NCI-H774 (cell line): ENCODE measurements around the gene LILRB5.
"Not testable (repeated sequence)": the region's sequence is repeated elsewhere in the genome, so short reads cannot be mapped to it uniquely, and the experiment has no call there.

Experiments
- DNase-seq: peaks from one replicate; lab custom pipeline; 2025; lab: John Stamatoyannopoulos, UW

LILRB5 gene

GRCh38 chr19:54214217-54214616 lies 42.9 kb downstream of the LILRB5 start:
- not testable (repeated sequence) for DNase-seq

GRCh38 chr19:54211235-54211634 lies 45.8 kb downstream of the LILRB5 start:
- DNase-seq: no peak

- DNase-seq: peak; percentile 85
These were observed 47.1 kb downstream of the LILRB5 start for GRCh38 chr19:54209811-54210494.

- DNase-seq: no peak
These were observed 47.8 kb downstream of the LILRB5 start for GRCh38 chr19:54209058-54209810.

- DNase-seq: no peak
These were observed 48.4 kb downstream of the LILRB5 start for GRCh38 chr19:54208784-54209057.

- no peak for DNase-seq
These were observed 48.9 kb downstream of the LILRB5 start for GRCh38 chr19:54207983-54208783.

GRCh38 chr19:54207676-54207982 lies 49.4 kb downstream of the LILRB5 start:
- no peak for DNase-seq

- DNase-seq: not testable (repeated sequence)
These were observed 49.9 kb downstream of the LILRB5 start for GRCh38 chr19:54207193-54207592.

GRCh38 chr19:54206831-54207177 lies 50.3 kb downstream of the LILRB5 start:
- DNase-seq: no peak

- no peak for DNase-seq
These were observed 50.8 kb downstream of the LILRB5 start for GRCh38 chr19:54206030-54206830.

GRCh38 chr19:54204767-54205468 lies 52.2 kb downstream of the LILRB5 start:
- DNase-seq: no peak

GRCh38 chr19:54203151-54203611 lies 53.9 kb downstream of the LILRB5 start:
- no peak for DNase-seq

- DNase-seq: no peak
These were observed 55.1 kb downstream of the LILRB5 start for GRCh38 chr19:54201980-54202379.

- no peak for DNase-seq
These were observed 55.8 kb downstream of the LILRB5 start for GRCh38 chr19:54201172-54201701.
